ENCODE results near the gene P2RX1.

The P2RX1 gene

DNA sequence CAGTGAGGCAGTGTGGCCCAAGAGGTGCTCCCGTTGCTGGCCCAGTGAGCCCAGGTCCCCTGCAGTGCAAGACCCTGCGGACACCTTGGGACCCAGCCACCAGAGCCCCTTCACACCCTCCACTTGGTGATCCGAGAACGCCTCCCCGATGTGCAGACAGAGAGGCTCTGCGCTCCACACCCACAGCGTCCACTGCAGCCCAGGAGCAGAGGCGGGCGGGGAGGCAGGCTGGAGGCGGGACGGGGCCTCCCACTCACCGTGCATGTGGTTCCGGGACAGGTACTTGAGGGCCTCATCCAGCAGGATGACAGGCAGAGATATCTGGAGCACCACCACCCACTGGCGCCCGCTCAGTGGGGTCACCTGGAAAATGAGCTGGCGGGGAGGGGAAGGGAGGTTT lies 12.1 kb upstream of the P2RX1 start:
- TF ChIP-seq, protein P1, sequence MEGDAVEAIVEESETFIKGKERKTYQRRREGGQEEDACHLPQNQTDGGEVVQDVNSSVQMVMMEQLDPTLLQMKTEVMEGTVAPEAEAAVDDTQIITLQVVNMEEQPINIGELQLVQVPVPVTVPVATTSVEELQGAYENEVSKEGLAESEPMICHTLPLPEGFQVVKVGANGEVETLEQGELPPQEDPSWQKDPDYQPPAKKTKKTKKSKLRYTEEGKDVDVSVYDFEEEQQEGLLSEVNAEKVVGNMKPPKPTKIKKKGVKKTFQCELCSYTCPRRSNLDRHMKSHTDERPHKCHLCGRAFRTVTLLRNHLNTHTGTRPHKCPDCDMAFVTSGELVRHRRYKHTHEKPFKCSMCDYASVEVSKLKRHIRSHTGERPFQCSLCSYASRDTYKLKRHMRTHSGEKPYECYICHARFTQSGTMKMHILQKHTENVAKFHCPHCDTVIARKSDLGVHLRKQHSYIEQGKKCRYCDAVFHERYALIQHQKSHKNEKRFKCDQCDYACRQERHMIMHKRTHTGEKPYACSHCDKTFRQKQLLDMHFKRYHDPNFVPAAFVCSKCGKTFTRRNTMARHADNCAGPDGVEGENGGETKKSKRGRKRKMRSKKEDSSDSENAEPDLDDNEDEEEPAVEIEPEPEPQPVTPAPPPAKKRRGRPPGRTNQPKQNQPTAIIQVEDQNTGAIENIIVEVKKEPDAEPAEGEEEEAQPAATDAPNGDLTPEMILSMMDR (conservative IDR thresholded peaks at IDR 0.05; ENCODE audit: low read length): no peak
- H3K4me3 ChIP-seq (ENCODE audit: low read length): no peak overlapping the region
- no peak for DNase-seq (ENCODE audit: low read depth)

DNA sequence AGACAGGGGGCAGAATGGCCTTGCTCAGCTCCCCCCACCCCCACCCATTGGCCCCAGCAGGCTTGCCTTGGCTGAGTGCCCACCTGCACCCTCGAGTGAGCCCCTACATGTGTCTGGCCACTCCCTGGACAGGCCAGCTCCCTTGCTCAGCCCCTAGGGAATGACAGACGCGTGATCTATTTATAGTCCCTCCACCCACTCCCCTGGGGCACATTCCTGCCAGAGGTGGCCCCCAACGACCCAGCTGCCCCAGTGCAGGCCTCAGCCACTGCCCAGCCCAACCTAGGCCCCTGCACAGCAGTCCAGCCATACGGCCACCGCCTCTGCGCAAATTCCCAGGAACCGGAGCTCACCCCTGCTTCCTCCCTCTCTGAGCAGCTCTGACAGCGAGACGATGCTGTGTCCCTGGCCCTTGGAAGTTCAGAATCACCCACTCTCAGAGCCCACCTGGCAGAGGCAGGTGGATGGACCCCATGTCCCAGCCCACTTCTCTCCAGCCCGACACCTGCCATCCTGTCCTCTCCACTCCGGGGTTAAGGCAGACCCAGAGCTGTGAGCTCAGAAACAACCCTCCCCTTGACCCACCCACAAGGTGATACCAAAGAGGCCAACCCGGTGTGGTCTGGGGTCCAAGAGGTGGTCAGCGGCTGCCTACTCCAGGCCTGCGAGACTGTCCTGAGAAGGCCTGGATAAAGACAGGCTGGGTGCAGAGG lies 11.5 kb upstream of the P2RX1 start:
- TF ChIP-seq, protein P1 (conservative IDR thresholded peaks at IDR 0.05; ENCODE audit: low read length): no peak
- DNase-seq (ENCODE audit: low read depth): no peak
- no peak overlapping the region for H3K4me3 ChIP-seq (ENCODE audit: low read length)

DNA sequence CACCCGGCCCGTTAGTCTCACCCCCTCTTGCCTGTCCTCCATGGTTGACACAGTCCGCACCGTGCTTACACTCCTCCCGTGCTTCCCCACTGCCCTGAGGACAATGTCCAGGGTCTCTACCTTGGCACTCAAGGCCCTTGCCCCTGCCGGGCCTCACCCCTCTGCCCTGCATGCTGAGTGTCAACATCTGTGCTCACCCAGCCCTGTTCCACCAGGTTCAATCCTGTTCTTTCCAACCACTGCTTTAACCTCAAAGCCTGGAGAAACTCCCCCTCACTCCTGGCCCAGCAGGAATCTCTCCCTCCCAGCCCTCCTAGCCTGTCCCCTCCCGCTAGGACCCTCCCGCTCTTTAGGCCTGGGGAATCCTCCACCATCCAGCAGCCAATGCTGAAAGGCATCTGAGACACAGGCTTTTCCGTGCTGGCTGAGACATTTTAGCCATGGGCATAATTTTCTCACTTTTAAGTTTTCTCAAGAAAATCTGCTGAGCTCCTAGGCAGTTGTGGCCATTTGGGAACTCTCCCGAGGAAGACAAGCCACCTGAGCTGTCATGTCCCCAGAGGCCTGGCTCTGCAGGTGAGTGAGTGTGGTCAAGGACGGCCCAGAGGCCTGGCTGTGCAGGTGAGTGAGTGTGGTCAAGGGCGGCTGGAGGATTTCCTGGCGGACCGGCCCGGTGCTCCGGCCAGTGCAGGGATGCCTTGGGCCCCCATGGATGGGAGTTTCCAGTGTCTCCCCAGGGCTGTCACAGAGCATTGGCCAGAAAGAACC lies 10.8 kb upstream of the P2RX1 start:
- no peak for DNase-seq (ENCODE audit: low read depth)
- TF ChIP-seq, protein P1 (conservative IDR thresholded peaks at IDR 0.05; ENCODE audit: low read length): no peak

DNA sequence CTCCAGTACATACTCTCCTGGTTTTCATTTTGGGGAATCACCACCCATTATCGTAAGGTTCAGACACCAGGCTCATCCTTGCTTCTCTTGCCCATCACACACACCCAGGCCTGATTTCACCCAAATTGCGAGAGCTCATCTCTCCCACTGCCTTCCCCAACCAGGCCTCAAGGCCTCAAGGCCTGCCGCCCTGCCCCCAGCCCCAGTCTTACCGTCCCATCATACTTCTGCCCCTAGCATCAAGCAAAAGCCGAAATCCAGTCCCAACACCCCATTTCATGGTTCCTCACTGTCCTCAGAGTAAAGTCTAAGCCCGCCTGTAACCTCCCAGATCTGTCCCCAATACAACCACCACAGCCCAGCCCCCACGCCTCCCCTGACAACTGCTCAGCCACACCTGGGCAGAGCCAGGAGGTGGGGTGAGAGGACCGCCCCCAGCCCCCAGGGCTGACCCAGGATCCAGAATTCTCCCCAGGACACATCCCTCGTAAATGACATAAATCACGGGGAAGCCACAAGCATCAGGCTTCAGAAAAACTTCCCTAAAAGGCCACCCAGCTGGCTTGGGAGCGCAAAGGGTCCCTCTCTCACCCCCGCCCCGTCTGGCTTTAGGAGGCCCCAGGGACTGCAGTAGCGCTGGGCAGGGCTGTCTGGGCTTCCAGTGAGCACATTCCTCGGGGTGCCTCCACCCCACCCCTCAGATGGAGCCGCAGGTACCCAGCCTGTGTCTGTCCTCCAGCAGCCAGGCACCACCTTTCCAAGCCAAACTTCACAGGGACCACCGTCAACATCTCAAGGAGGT lies 9.6 kb upstream of the P2RX1 start:
- TF ChIP-seq, protein P1 (conservative IDR thresholded peaks at IDR 0.05; ENCODE audit: low read length): no peak
- DNase-seq (ENCODE audit: low read depth): no peak
- H3K4me3 ChIP-seq (ENCODE audit: low read length): no peak overlapping the region

More for the DNA sequence above, 10.8 kb upstream of the P2RX1 start:
- no peak overlapping the region for H3K4me3 ChIP-seq (ENCODE audit: low read length)

DNA sequence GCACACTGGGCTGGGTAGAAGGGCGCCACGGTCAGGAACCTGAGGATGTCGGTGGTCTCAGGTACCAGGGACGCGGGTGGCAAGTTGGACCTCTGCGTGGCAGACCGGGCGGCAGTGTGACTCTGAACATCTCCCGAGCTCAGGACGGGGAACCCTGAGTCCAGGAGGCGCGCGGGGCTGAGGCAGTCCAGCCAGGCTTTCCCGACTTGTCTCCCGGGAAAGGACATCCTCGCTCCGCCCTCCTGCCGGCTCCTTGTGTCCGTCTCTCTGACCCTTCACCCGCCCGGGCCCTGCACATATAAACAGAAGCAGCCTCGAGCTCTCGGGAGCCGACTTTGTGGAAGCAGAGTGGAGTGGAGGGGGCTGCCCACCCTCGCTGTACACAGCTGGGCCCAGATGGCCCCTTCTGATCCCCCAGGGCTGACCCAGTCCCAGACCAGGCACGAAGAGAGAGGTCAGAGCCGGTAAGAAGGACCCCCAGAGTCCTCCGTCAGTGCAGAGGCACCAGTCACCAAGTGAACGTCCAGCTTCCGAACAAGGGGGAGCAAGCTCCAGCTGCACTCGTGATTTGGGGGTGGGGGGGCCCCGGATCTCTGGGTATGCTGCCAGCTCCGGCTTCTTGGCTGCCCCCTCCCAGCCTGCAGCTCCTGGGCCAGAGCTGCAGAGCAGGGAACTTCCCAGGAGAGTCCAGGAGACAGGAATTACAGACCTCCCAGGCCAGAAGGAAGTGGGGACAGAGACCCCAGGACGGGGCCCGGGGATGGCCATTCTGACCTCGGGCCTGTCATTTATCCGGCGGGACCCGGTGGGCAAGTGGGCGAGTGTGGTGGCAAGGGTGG lies 8.5 kb upstream of the P2RX1 start:
- TF ChIP-seq, protein P1 (conservative IDR thresholded peaks at IDR 0.05; ENCODE audit: low read length): no peak
- DNase-seq (ENCODE audit: low read depth): no peak
- H3K4me3 ChIP-seq (ENCODE audit: low read length): no peak overlapping the region

DNA sequence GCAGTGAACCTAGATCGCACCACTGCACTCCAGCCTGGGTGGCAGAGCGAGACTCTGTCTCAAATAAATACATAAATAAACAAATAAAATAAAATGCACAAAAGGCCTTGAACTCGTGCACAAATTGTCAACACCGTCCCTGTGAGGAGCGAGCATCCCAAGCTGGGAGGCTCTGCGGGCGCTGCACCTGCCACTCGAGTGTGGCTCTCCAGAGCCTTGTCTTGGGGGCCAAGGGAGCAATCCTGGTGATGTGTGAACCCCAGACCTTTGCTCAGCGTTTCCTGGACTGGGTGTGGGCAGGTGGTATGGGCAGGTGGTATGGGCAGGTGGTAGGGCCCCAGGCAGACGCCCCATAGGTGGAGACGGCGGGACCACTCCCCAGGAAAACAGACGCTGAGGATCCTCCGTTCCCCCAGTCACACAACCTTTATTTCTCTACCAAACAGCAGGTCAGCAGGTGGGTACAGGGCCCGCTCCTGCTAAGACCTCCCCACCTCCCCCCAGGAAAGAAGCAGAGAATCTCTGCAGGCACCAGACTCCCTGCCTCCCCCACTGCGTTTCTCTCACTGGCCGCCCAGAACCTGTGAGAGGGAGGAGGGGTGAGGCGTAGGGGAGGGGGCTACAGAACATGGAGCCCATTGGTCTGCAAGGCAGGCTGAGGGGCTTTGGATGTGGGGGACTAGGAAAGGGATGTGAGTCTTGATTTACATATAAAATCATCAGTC lies 7.4 kb upstream of the P2RX1 start:
- DNase-seq (ENCODE audit: low read depth): no peak
- TF ChIP-seq, protein P1 (conservative IDR thresholded peaks at IDR 0.05; ENCODE audit: low read length): no peak

More for the DNA sequence above, 7.4 kb upstream of the P2RX1 start:
- no peak overlapping the region for H3K4me3 ChIP-seq (ENCODE audit: low read length)

All from AG10803 (cell line).